ENCODE data around the gene NRM.

DNA sequence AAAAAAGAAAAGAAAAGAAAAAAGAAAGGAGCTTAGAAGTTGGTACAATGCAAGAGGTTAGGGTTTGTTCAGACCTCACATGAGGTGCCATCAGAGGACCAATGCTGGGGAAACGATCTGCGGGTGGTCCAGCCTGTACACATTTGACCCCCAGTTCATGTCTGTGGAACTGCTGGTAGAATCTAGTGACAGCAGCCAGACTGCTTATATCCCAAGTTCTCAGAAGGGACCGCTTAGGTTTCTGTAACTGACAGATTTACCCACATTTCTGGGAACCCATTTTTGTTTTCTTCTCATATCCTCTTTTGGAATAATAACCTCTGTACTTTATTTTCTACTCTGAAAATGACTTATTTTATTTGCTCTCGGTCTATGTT lies 9.0 kb downstream of the NRM start:
- TF ChIP-seq, protein P1, sequence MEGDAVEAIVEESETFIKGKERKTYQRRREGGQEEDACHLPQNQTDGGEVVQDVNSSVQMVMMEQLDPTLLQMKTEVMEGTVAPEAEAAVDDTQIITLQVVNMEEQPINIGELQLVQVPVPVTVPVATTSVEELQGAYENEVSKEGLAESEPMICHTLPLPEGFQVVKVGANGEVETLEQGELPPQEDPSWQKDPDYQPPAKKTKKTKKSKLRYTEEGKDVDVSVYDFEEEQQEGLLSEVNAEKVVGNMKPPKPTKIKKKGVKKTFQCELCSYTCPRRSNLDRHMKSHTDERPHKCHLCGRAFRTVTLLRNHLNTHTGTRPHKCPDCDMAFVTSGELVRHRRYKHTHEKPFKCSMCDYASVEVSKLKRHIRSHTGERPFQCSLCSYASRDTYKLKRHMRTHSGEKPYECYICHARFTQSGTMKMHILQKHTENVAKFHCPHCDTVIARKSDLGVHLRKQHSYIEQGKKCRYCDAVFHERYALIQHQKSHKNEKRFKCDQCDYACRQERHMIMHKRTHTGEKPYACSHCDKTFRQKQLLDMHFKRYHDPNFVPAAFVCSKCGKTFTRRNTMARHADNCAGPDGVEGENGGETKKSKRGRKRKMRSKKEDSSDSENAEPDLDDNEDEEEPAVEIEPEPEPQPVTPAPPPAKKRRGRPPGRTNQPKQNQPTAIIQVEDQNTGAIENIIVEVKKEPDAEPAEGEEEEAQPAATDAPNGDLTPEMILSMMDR (IDR thresholded peaks at IDR 0.05; ENCODE audit: insufficient read depth, low read depth, low read length) = no peak
- no peak for TF ChIP-seq EZH2 (IDR thresholded peaks at IDR 0.05; ENCODE audit: insufficient read depth, low read length)
